Measurements from ENCODE around the gene ARL14EP. TPM values are rescaled to one million over a fixed set of nuclear protein-coding genes. Genes with fewer than 3 reads are reported as not detected.

Gene ARL14EP
- total RNA-seq = 26.6 and 29.2 TPM in 2 replicates
- long read RNA-seq, transcript ARL14EP-201 (4 exons, 2,430 nt) = major isoform, 66 of 85 reads
- long read RNA-seq, partial matches to known transcripts = 7 of 85 reads
- long read RNA-seq, other reads (novel, unspliced or antisense) = 9 of 85 reads

DNA sequence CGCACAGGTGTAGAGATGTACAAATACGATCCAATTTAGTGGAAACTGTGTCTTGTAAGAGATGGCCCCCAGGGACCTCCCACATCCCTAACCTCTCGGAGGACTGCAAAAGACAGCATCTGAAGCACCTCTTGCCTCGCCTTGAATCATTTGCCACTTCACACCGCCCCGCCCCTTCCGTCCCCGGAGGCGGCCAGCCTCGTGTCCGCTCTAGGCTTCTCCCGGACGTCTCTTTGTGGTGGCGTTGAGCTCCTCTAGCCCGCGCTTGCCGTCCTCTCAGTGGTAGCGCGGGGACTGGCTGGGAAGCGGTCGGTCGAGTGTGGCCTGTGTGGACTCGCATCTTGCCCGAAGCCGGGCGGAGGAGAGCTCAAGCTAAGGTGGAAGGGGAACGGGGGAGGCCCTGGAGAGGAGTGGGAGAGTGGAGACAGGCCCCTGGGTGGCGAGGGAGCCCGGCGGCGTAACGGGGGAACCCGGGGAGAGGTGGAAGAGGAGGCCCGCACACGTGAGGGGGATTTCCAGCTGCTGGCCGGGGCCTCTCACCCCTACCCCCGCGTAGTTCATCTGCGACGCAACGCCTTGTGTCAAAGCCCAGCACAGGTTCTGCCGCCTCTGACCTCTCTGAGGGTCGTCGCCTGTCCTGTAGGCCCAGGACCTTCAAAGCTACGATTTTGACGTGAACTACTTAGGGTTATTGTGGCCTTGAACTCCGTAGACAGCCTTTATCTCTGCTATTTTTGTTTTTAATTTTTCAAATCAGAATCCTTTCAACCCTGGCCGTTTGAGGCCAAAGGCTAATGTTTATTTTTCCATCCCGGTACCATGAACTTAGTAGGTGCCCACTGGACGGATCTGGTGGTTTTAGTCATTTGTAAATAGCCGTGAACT, at the start of gene ARL14EP:
Gene ARL14EP, plus strand, starts transcription at position 279 of the 885 bp plus-strand sequence. CDS start 7,845 bp downstream, outside the sequence.
- DNase-seq (ENCODE audit: low spot score, unreplicated experiment) = peak; percentile 79
- TF ChIP-seq, protein P1, sequence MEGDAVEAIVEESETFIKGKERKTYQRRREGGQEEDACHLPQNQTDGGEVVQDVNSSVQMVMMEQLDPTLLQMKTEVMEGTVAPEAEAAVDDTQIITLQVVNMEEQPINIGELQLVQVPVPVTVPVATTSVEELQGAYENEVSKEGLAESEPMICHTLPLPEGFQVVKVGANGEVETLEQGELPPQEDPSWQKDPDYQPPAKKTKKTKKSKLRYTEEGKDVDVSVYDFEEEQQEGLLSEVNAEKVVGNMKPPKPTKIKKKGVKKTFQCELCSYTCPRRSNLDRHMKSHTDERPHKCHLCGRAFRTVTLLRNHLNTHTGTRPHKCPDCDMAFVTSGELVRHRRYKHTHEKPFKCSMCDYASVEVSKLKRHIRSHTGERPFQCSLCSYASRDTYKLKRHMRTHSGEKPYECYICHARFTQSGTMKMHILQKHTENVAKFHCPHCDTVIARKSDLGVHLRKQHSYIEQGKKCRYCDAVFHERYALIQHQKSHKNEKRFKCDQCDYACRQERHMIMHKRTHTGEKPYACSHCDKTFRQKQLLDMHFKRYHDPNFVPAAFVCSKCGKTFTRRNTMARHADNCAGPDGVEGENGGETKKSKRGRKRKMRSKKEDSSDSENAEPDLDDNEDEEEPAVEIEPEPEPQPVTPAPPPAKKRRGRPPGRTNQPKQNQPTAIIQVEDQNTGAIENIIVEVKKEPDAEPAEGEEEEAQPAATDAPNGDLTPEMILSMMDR (IDR thresholded peaks at IDR 0.05; ENCODE audit: unreplicated experiment) = no peak
- Mint-ChIP-seq H3K9me3 (ENCODE audit: low read depth) (no peaks in the 10 kb centered on the region), H3K27me3 (peaks cover 12% of the 10 kb centered on the region), H3K4me3 (ENCODE audit: low read depth) (peak within 1 kb of the TSS; percentile 96), H3K36me3 (ENCODE audit: insufficient read depth) (no peaks in the 10 kb centered on the region), H3K27ac (peak within 1 kb of the TSS; percentile 100), H3K4me1 (ENCODE audit: low read depth) (peaks cover 16% of the 10 kb centered on the region)

- H3K4me1 Mint-ChIP-seq (ENCODE audit: low read depth) = peaks cover 2% of the 10 kb centered on the region
- H3K9me3 Mint-ChIP-seq (ENCODE audit: low read depth) = no peaks in the 10 kb centered on the region
- TF ChIP-seq, protein P1 (IDR thresholded peaks at IDR 0.05; ENCODE audit: unreplicated experiment) = no peak
- no peak overlapping the region for H3K27ac Mint-ChIP-seq
- no peaks in the 10 kb centered on the region for H3K36me3 Mint-ChIP-seq (ENCODE audit: insufficient read depth)
- no peak for DNase-seq (ENCODE audit: low spot score, unreplicated experiment)
- H3K27me3 Mint-ChIP-seq = peaks cover 3% of the 10 kb centered on the region
- H3K4me3 Mint-ChIP-seq (ENCODE audit: low read depth) = no peak overlapping the region
Observed at GRCh38 chr11:30277176-30277575, 45.7 kb upstream of the ARL14EP start.

- Mint-ChIP-seq H3K27ac (no peak overlapping the region), H3K27me3 (peaks cover 3% of the 10 kb centered on the region), H3K36me3 (ENCODE audit: insufficient read depth) (no peaks in the 10 kb centered on the region), H3K4me3 (ENCODE audit: low read depth) (no peak overlapping the region), H3K9me3 (ENCODE audit: low read depth) (no peaks in the 10 kb centered on the region), H3K4me1 (ENCODE audit: low read depth) (peaks cover 2% of the 10 kb centered on the region)
- no peak for DNase-seq (ENCODE audit: low spot score, unreplicated experiment)
- TF ChIP-seq, protein P1 (IDR thresholded peaks at IDR 0.05; ENCODE audit: unreplicated experiment) = no peak
Observed at GRCh38 chr11:30279796-30280195, 43.1 kb upstream of the ARL14EP start.

GRCh38 chr11:30281476-30282288, 41.2 kb upstream of the ARL14EP start:
- no peak for DNase-seq (ENCODE audit: low spot score, unreplicated experiment)
- TF ChIP-seq, protein P1 (IDR thresholded peaks at IDR 0.05; ENCODE audit: unreplicated experiment) = no peak
- Mint-ChIP-seq H3K4me1 (ENCODE audit: low read depth) (no peaks in the 10 kb centered on the region), H3K36me3 (ENCODE audit: insufficient read depth) (no peaks in the 10 kb centered on the region), H3K4me3 (ENCODE audit: low read depth) (no peak overlapping the region), H3K27ac (no peak overlapping the region), H3K9me3 (ENCODE audit: low read depth) (no peaks in the 10 kb centered on the region), H3K27me3 (peaks cover 3% of the 10 kb centered on the region)

- H3K9me3 Mint-ChIP-seq (ENCODE audit: low read depth) = no peaks in the 10 kb centered on the region
- no peak for DNase-seq (ENCODE audit: low spot score, unreplicated experiment)
- TF ChIP-seq, protein P1 (IDR thresholded peaks at IDR 0.05; ENCODE audit: unreplicated experiment) = no peak
- peaks cover 4% of the 10 kb centered on the region for H3K4me1 Mint-ChIP-seq (ENCODE audit: low read depth)
- no peak overlapping the region for H3K27ac Mint-ChIP-seq
- H3K27me3 Mint-ChIP-seq = peaks cover 3% of the 10 kb centered on the region
- H3K4me3 Mint-ChIP-seq (ENCODE audit: low read depth) = no peak overlapping the region
- H3K36me3 Mint-ChIP-seq (ENCODE audit: insufficient read depth) = no peaks in the 10 kb centered on the region
Observed at GRCh38 chr11:30282289-30282631, 40.6 kb upstream of the ARL14EP start.

Data from progenitor cell of endocrine pancreas (in vitro differentiated cells).